MCF 10A (cell line): Measurements from ENCODE around the gene CSMD2. TPM values are rescaled to one million over a fixed set of nuclear protein-coding genes. Genes with fewer than 3 reads are reported as not detected.

Source experiments
- BruUV-seq: library from RNA; stranded (reverse); fragments of 400-500 nt; replicated peaks from 2 replicates; lab custom pipeline; 2021; lab: Mats Ljungman, UMichigan
- CTCF ChIA-PET: fragments of 300-600 bp; sonication (Branson Sonifier 250); formaldehyde crosslinking; extraction: SDS; loops from one replicate; lab custom pipeline; 2021; ENCODE audit warnings: antibody characterized with exemption, inconsistent platforms; lab: Yijun Ruan, JAX
- POLR2A ChIA-PET: fragments of 300-600, 350-650 bp; sonication (Branson Sonifier 250); formaldehyde crosslinking; extraction: SDS; loops from one replicate; lab custom pipeline; 2020; ENCODE audit warnings: antibody characterized with exemption, inconsistent platforms; lab: Yijun Ruan, JAX
- DNase-seq: peaks from one replicate; pipeline ENCODE4 v3.0.0-alpha.2; 2018; ENCODE audit not compliant: unreplicated experiment
- H3K27ac Mint-ChIP-seq: one replicate; pipeline ENCODE4 v1.8.0; 2022; ENCODE audit warnings: mild to moderate bottlenecking, low read depth, mixed read lengths; ENCODE audit not compliant: unreplicated experiment
- H3K27me3 Mint-ChIP-seq: one replicate; pipeline ENCODE4 v1.8.0; 2022; ENCODE audit warnings: mixed read lengths; ENCODE audit not compliant: insufficient read depth, unreplicated experiment
- H3K36me3 Mint-ChIP-seq: one replicate; pipeline ENCODE4 v1.8.0; 2022; ENCODE audit warnings: mild to moderate bottlenecking, moderate library complexity, mixed read lengths; ENCODE audit not compliant: insufficient read depth, unreplicated experiment
- H3K4me1 Mint-ChIP-seq: one replicate; pipeline ENCODE4 v1.8.0; 2022; ENCODE audit warnings: mixed read lengths; ENCODE audit not compliant: insufficient read depth, unreplicated experiment
- H3K4me3 Mint-ChIP-seq: one replicate; pipeline ENCODE4 v1.8.0; 2022; ENCODE audit warnings: mild to moderate bottlenecking, moderate library complexity, mixed read lengths; ENCODE audit not compliant: unreplicated experiment
- H3K9me3 Mint-ChIP-seq: one replicate; pipeline ENCODE4 v1.8.0; 2022; ENCODE audit warnings: mixed read lengths; ENCODE audit not compliant: unreplicated experiment
- CTCF ChIP-seq: fragments of 200-600 bp; IDR thresholded peaks from one replicate; pipeline ENCODE4 v1.8.0; 2022; ENCODE audit warnings: antibody characterized with exemption, mild to moderate bottlenecking; ENCODE audit not compliant: unreplicated experiment
- intact Hi-C: fragments of 100-400 bp; cut with micrococcal nuclease; formaldehyde crosslinking; loops from 2 replicates; pipeline ENCODE4 v1.14.1; 2022
- total RNA-seq: library from RNA; stranded (reverse); gene quantifications from 2 replicates; pipeline ENCODE4 v1.2.3, GENCODE V29; 2022

The CSMD2 gene
- total RNA-seq, 1 experiment from 2014 or later: not detected

- BruUV-seq: no TSS peak
- no peak for TF ChIP-seq CTCF
- no peak overlapping the region for H3K27ac Mint-ChIP-seq
- H3K9me3 Mint-ChIP-seq: peaks cover 48% of the 10 kb centered on the region
- DNase-seq: no peak
- POLR2A ChIA-PET: no interaction called here
- H3K36me3 Mint-ChIP-seq: no peaks in the 10 kb centered on the region
- no peaks in the 10 kb centered on the region for H3K4me1 Mint-ChIP-seq
- no peaks in the 10 kb centered on the region for H3K27me3 Mint-ChIP-seq
- CTCF ChIA-PET: interaction anchor here (0.6 kb wide), 1 partner anchor 89 kb away, joined by 3 read pairs; no protein-coding TSS in a partner anchor
- H3K4me3 Mint-ChIP-seq: no peak overlapping the region
- intact Hi-C loops: no loop called here
Measured at GRCh38 chr1:34156739-34157138, 8.3 kb downstream of the CSMD2 start.

GRCh38 chr1:34155860-34156259, 9.2 kb downstream of the CSMD2 start:
- peaks cover 47% of the 10 kb centered on the region for H3K9me3 Mint-ChIP-seq
- no peak for DNase-seq
- H3K27ac Mint-ChIP-seq: no peak overlapping the region
- intact Hi-C loops: no loop called here
- no peak overlapping the region for H3K4me3 Mint-ChIP-seq
- no peaks in the 10 kb centered on the region for H3K4me1 Mint-ChIP-seq
- ChIA-PET POLR2A (no interaction called here), CTCF (interaction anchor here (0.6 to 0.7 kb wide), 2 partner anchors 9 to 254 kb away, joined by 3 read pairs; partner anchors contain the start of gene CSMD2)
- no peak for TF ChIP-seq CTCF
- H3K27me3 Mint-ChIP-seq: no peaks in the 10 kb centered on the region
- no TSS peak for BruUV-seq
- no peaks in the 10 kb centered on the region for H3K36me3 Mint-ChIP-seq

GRCh38 chr1:34153246-34153645, 11.8 kb downstream of the CSMD2 start:
- POLR2A ChIA-PET: no interaction called here
- CTCF ChIA-PET: interaction anchor here (0.9 to 1.1 kb wide), 2 partner anchors 28 to 39 kb away, joined by 3 read pairs; no protein-coding TSS in a partner anchor
- Mint-ChIP-seq H3K36me3 (peaks cover 7% of the 10 kb centered on the region), H3K27me3 (no peaks in the 10 kb centered on the region), H3K4me3 (no peak overlapping the region), H3K27ac (no peak overlapping the region), H3K4me1 (no peaks in the 10 kb centered on the region), H3K9me3 (peaks cover 36% of the 10 kb centered on the region)
- BruUV-seq: no TSS peak
- intact Hi-C loops: no loop called here
- no peak for TF ChIP-seq CTCF
- DNase-seq: no peak

GRCh38 chr1:34149501-34149900, 15.5 kb downstream of the CSMD2 start:
- intact Hi-C loops: no loop called here
- H3K4me1 Mint-ChIP-seq: no peaks in the 10 kb centered on the region
- H3K4me3 Mint-ChIP-seq: no peak overlapping the region
- DNase-seq: no peak
- CTCF ChIA-PET: no interaction called here
- peaks cover 7% of the 10 kb centered on the region for H3K36me3 Mint-ChIP-seq
- peaks cover 37% of the 10 kb centered on the region for H3K9me3 Mint-ChIP-seq
- H3K27me3 Mint-ChIP-seq: no peaks in the 10 kb centered on the region
- POLR2A ChIA-PET: no interaction called here
- no TSS peak for BruUV-seq
- TF ChIP-seq CTCF: no peak
- no peak overlapping the region for H3K27ac Mint-ChIP-seq
